Nucleus accumbens (tissue), 56 donors: Measurements from ENCODE around the gene SLC25A45.

Experiments used
- DNase-seq, 56 donors: peaks; one replicate each; lab custom pipeline; 2025; lab: John Stamatoyannopoulos, UW

SLC25A45 gene

GRCh38 chr11:65412271-65413076 is 30.0 kb upstream of the SLC25A45 start:
- no peak for DNase-seq

GRCh38 chr11:65411681-65412070 is 29.2 kb upstream of the SLC25A45 start:
- no peak for DNase-seq

GRCh38 chr11:65410936-65411680 is 28.7 kb upstream of the SLC25A45 start:
- no peak for DNase-seq

GRCh38 chr11:65404638-65405339 is 22.3 kb upstream of the SLC25A45 start:
- DNase-seq = no peak

GRCh38 chr11:65404210-65404609 is 21.8 kb upstream of the SLC25A45 start:
- no peak for DNase-seq

GRCh38 chr11:65403607-65404121 is 21.2 kb upstream of the SLC25A45 start:
- DNase-seq = peak in 1 of 56 donors; percentile 12

GRCh38 chr11:65402790-65403189 is 20.3 kb upstream of the SLC25A45 start:
- no peak for DNase-seq

- DNase-seq = no peak
Observed at GRCh38 chr11:65401803-65402248, 19.4 kb upstream of the SLC25A45 start.

- no peak for DNase-seq
Observed at GRCh38 chr11:65401073-65401802, 18.8 kb upstream of the SLC25A45 start.

GRCh38 chr11:65400307-65401072 is 18.0 kb upstream of the SLC25A45 start:
- DNase-seq = no peak

GRCh38 chr11:65399845-65400244 is 17.4 kb upstream of the SLC25A45 start:
- DNase-seq = no peak

- no peak for DNase-seq
Observed at GRCh38 chr11:65399249-65399648, 16.8 kb upstream of the SLC25A45 start.

GRCh38 chr11:65398362-65398910 is 16.0 kb upstream of the SLC25A45 start:
- no peak for DNase-seq

GRCh38 chr11:65396769-65397745 is 14.6 kb upstream of the SLC25A45 start:
- no peak for DNase-seq

- no peak for DNase-seq
Observed at GRCh38 chr11:65395961-65396530, 13.6 kb upstream of the SLC25A45 start.

GRCh38 chr11:65394125-65394536 is 11.7 kb upstream of the SLC25A45 start:
- DNase-seq = no peak

GRCh38 chr11:65393513-65394079 is 11.2 kb upstream of the SLC25A45 start:
- DNase-seq = no peak
